ENCODE measurements around the gene DSC1.

The DSC1 gene

DNA sequence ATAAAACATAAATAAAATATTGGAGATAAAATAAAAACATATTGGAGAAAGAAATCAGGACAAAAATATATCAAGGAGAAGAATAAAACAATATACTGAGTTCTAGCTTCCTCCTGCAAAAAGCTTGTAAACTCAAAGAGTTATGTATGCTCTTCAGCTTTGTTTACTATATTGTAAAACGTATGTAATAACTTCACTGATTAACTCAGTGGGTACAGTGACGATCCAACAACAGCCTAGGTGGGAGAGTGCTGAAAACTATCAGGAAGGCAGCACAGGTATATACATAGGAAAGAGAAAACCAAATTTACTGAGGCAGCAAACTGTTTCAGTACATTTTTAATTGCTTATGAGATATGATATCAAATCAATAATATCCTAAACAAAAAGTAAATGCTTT is 68.8 kb downstream of the DSC1 start:
- H3K4me3 ChIP-seq (ENCODE audit: control insufficient read depth, low read depth, low read length): no peak overlapping the region
- DNase-seq (ENCODE audit: low read depth): no peak

DNA sequence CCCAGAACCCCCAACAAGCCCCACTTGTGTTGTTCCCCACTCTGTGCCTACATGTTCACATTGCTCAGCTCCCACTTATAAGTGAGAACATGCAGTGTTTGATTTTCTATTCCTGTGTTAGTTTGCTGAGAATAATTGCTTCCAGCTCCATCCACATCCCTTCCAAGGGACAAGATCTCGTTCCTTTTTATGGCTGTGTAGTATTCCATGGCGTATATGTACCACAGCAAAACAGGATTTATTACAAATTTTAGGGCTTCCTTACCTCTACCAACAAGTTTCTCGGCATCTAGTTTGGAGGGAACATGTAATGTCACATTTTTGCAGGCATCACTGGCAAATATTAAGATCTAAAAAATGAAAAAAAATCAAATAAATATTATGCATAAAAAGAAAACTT is 69.4 kb downstream of the DSC1 start:
- no peak overlapping the region for H3K4me3 ChIP-seq (ENCODE audit: control insufficient read depth, low read depth, low read length)
- no peak for DNase-seq (ENCODE audit: low read depth)
- TF ChIP-seq, protein P1, sequence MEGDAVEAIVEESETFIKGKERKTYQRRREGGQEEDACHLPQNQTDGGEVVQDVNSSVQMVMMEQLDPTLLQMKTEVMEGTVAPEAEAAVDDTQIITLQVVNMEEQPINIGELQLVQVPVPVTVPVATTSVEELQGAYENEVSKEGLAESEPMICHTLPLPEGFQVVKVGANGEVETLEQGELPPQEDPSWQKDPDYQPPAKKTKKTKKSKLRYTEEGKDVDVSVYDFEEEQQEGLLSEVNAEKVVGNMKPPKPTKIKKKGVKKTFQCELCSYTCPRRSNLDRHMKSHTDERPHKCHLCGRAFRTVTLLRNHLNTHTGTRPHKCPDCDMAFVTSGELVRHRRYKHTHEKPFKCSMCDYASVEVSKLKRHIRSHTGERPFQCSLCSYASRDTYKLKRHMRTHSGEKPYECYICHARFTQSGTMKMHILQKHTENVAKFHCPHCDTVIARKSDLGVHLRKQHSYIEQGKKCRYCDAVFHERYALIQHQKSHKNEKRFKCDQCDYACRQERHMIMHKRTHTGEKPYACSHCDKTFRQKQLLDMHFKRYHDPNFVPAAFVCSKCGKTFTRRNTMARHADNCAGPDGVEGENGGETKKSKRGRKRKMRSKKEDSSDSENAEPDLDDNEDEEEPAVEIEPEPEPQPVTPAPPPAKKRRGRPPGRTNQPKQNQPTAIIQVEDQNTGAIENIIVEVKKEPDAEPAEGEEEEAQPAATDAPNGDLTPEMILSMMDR (conservative IDR thresholded peaks at IDR 0.05; ENCODE audit: control insufficient read depth, insufficient read depth, low read depth, low read length): no peak

More for the DNA sequence above, 68.8 kb downstream of the DSC1 start:
- TF ChIP-seq, protein P1 (conservative IDR thresholded peaks at IDR 0.05; ENCODE audit: control insufficient read depth, insufficient read depth, low read depth, low read length): no peak

DNA sequence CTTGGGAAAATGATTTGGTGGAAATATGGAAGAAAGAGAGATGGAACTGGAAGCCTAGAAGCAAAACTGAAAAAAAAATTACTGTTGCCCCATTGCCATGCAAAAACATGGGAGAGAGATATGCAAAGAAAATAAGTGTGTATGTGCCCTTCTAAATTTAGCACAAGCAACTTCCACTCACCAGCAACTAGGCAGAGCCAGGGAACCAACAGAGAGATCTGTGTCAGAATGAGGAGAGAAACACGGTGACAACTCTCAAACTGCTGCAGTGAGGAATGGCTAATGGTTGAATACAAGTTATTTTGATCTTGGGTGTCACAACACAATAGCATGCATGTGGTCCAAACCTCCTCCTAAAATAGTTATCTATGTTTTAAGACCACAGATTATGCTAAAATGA is 71.3 kb downstream of the DSC1 start:
- TF ChIP-seq, protein P1 (conservative IDR thresholded peaks at IDR 0.05; ENCODE audit: control insufficient read depth, insufficient read depth, low read depth, low read length): no peak
- no peak overlapping the region for H3K4me3 ChIP-seq (ENCODE audit: control insufficient read depth, low read depth, low read length)
- DNase-seq (ENCODE audit: low read depth): no peak

DNA sequence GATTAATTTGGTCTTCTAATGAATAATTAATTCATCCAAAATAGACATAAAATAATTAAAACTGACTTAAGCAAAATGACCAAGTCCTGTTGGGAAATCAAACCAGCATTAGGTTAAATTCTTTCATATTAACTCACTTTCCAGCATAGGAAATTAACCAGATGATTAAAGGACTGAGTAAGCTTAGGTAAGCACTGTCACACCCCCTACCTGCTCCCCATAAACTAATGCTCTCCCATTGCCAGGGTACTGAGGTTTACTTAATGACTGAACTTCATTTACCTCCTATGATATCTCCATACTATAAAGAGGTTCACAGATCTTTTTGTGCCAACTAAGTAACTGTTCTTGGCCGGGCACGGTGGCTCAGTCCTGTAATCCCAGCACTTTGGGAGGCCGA is 74.1 kb downstream of the DSC1 start:
- TF ChIP-seq, protein P1 (conservative IDR thresholded peaks at IDR 0.05; ENCODE audit: control insufficient read depth, insufficient read depth, low read depth, low read length): no peak
- no peak overlapping the region for H3K4me3 ChIP-seq (ENCODE audit: control insufficient read depth, low read depth, low read length)
- DNase-seq (ENCODE audit: low read depth): no peak

DNA sequence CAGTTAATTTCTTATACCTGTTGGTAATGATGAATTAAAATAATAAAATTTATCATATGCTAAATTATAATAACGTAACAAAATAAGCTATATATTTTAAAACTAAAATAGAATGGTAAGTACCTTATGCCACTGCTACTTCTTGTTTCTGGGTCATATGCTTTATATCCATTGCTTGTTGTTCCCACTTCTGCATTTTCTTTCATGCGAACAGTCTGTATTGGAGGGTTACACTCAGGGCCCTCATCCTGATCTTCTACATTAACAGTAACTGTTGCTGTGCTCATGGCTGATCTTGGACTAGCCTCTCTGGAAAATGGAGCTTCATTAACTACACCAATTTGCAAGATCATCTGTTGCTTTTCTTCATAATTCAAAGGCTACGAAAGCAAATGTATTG is 82.7 kb downstream of the DSC1 start:
- TF ChIP-seq, protein P1 (conservative IDR thresholded peaks at IDR 0.05; ENCODE audit: control insufficient read depth, insufficient read depth, low read depth, low read length): no peak
- no peak overlapping the region for H3K4me3 ChIP-seq (ENCODE audit: control insufficient read depth, low read depth, low read length)
- no peak for DNase-seq (ENCODE audit: low read depth)

All from fibroblast of mammary gland (primary cell).